ENCODE results near the gene CR1L.

- TF ChIP-seq CTCF (IDR thresholded peaks at IDR 0.05; ENCODE audit: low read length) (peak; percentile 64), EZH2 (IDR thresholded peaks at IDR 0.05; ENCODE audit: borderline replicate concordance, low read length) (no peak)
Measured at GRCh38 chr1:207672522-207673130, 27.7 kb downstream of the CR1L start.
